22Rv1 (cell line): ENCODE results near the gene DTNBP1.

ENCODE experiments used
- CTCF ChIP-seq: fragments of 450-650 bp; IDR thresholded peaks from 2 replicates; pipeline ENCODE4 v1.5.1; 2017; ENCODE audit warnings: mild to moderate bottlenecking
- ZFX ChIP-seq: fragments of 450-650 bp; IDR thresholded peaks from 2 replicates; pipeline ENCODE4 v1.6.1; 2017; ENCODE audit warnings: antibody characterized with exemption, borderline replicate concordance

- TF ChIP-seq CTCF, result no peak
- no peak for TF ChIP-seq ZFX
These were observed 151.3 kb downstream of the DTNBP1 start for GRCh38 chr6:15511248-15512125.
